Caco-2 (cell line): Measurements from ENCODE around the gene MGLL. TPM values are rescaled to one million over a fixed set of nuclear protein-coding genes. Genes with fewer than 3 reads are reported as not detected.

ENCODE experiments used
- BruUV-seq: library from RNA; stranded (reverse); fragments of 400-500 nt; replicated peaks from 2 replicates; lab custom pipeline; 2021; lab: Mats Ljungman, UMichigan
- CTCF ChIA-PET: fragments of 300-600 bp; sonication (Branson Sonifier 250); formaldehyde crosslinking; loops from one replicate; lab custom pipeline; 2022; ENCODE audit warnings: antibody characterized with exemption; lab: Charles Lee
- POLR2A ChIA-PET: fragments of 300-600 bp; sonication (Branson Sonifier 250); formaldehyde crosslinking; loops from one replicate; lab custom pipeline; 2022; ENCODE audit warnings: antibody characterized with exemption; lab: Charles Lee
- DNase-seq, 2 experiments: peaks; one replicate each; pipeline versions ENCODE4 v3.0.0 to v3.0.0-alpha.2; 2020 to 2022
- H3K27me3 ChIP-seq: replicated peaks from 2 replicates; pipeline ENCODE4 v1.6.0; 2011; ENCODE audit warnings: low read length; ENCODE audit not compliant: control insufficient read depth, insufficient read depth
- H3K36me3 ChIP-seq: 2 replicates; pipeline ENCODE4 v1.5.1; 2011; ENCODE audit warnings: low read length; ENCODE audit not compliant: control insufficient read depth, insufficient read depth
- H3K4me1 ChIP-seq: fragments of 250-450 bp; sonication (Bioruptor Pico); 2 replicates; pipeline ENCODE4 v1.5.1; 2020; ENCODE audit warnings: mild to moderate bottlenecking
- H3K4me3 ChIP-seq: 2 replicates; pipeline ENCODE4 v1.5.1; 2011; ENCODE audit warnings: low read depth, mild to moderate bottlenecking, control low read depth, low read length
- H3K9me3 ChIP-seq: fragments of 250-450 bp; sonication (Bioruptor Pico); 2 replicates; pipeline ENCODE4 v1.5.1; 2020; ENCODE audit warnings: mild to moderate bottlenecking, moderate library complexity
- H3K27ac Mint-ChIP-seq: one replicate; pipeline ENCODE4 v1.8.0; 2022; ENCODE audit warnings: mixed read lengths; ENCODE audit not compliant: unreplicated experiment
- H3K27me3 Mint-ChIP-seq: one replicate; pipeline ENCODE4 v1.8.0; 2022; ENCODE audit warnings: mixed read lengths; ENCODE audit not compliant: insufficient read depth, unreplicated experiment
- H3K36me3 Mint-ChIP-seq: one replicate; pipeline ENCODE4 v1.8.0; 2022; ENCODE audit warnings: mild to moderate bottlenecking, mixed read lengths; ENCODE audit not compliant: insufficient read depth, unreplicated experiment
- H3K4me1 Mint-ChIP-seq: one replicate; pipeline ENCODE4 v1.8.0; 2022; ENCODE audit warnings: low read depth, mixed read lengths; ENCODE audit not compliant: unreplicated experiment
- H3K4me3 Mint-ChIP-seq: one replicate; pipeline ENCODE4 v1.8.0; 2022; ENCODE audit warnings: mild to moderate bottlenecking, moderate library complexity, mixed read lengths; ENCODE audit not compliant: unreplicated experiment
- H3K9me3 Mint-ChIP-seq: one replicate; pipeline ENCODE4 v1.8.0; 2022; ENCODE audit warnings: mixed read lengths; ENCODE audit not compliant: unreplicated experiment
- intact Hi-C: fragments of 100-400 bp; cut with micrococcal nuclease; formaldehyde crosslinking; loops from one replicate; pipeline ENCODE4 v1.10.0; 2022; ENCODE audit not compliant: unreplicated experiment
- total RNA-seq: library from RNA; stranded (reverse); gene quantifications from 2 replicates; pipeline ENCODE4 v1.2.3, GENCODE V29; 2022
- TF ChIP-seq, protein P1 (sequence below), 2 experiments: fragments of 200-600 bp in 1 of 2; IDR thresholded peaks; 1 replicate in 1 of 2; 2 replicates in 1 of 2; pipeline versions ENCODE4 v1.5.1 to v1.8.0; 2011 to 2022; ENCODE audit warnings: antibody characterized with exemption in 1 of 2, control low read depth in 1 of 2, inconsistent platforms in 1 of 2, low read depth in 1 of 2, low read length in 1 of 2, mild to moderate bottlenecking in 1 of 2, moderate library complexity in 1 of 2; ENCODE audit not compliant: insufficient read depth in 1 of 2, severe bottlenecking in 1 of 2, unreplicated experiment in 1 of 2

Gene MGLL
- total RNA-seq, 1 experiment from 2014 or later: 7.8 TPM

DNA sequence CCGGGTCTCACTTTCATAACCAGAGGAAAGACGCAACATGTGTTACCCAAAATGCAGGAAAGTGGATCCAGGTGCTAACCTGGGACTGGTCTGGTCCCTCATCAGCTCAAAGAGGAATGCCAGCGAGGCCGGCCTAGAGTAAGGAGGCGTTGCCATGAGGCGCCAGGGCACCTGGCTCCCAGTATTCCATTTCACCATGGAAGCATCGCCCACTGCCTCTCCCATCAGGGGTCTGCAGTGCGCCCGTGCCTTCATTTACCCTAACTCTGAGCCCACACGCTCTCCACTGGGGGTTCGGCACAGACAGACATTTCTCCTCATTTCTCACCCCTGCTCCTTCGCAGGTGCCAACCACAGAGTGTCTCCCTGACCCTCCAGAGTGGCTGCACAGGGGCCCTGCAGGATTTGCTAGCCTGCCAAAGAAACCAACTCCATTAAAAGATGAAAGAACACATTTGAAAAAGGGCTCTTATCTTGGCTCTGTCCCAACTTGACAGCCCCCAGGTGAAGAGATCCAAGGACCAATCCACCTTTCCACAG is 88.1 kb downstream of the MGLL start:
- ChIA-PET POLR2A (no interaction called here), CTCF (no interaction called here)
- no peaks in the 10 kb centered on the region for H3K27me3 Mint-ChIP-seq
- no peaks in the 10 kb centered on the region for H3K9me3 Mint-ChIP-seq
- no peak overlapping the region for H3K4me3 Mint-ChIP-seq
- H3K4me3 ChIP-seq: no peak overlapping the region
- H3K4me1 Mint-ChIP-seq: no peaks in the 10 kb centered on the region
- no peaks in the 10 kb centered on the region; the same call in 1 of the 2 replicates for H3K4me1 ChIP-seq
- no peaks in the 10 kb centered on the region for H3K9me3 ChIP-seq
- H3K27me3 ChIP-seq: no peaks in the 10 kb centered on the region
- no TSS peak for BruUV-seq
- no peak for DNase-seq
- H3K27ac Mint-ChIP-seq: no peak overlapping the region
- H3K36me3 ChIP-seq: no peaks in the 10 kb centered on the region
- intact Hi-C loops: no loop called here
- H3K36me3 Mint-ChIP-seq: no peaks in the 10 kb centered on the region
- TF ChIP-seq, protein P1, sequence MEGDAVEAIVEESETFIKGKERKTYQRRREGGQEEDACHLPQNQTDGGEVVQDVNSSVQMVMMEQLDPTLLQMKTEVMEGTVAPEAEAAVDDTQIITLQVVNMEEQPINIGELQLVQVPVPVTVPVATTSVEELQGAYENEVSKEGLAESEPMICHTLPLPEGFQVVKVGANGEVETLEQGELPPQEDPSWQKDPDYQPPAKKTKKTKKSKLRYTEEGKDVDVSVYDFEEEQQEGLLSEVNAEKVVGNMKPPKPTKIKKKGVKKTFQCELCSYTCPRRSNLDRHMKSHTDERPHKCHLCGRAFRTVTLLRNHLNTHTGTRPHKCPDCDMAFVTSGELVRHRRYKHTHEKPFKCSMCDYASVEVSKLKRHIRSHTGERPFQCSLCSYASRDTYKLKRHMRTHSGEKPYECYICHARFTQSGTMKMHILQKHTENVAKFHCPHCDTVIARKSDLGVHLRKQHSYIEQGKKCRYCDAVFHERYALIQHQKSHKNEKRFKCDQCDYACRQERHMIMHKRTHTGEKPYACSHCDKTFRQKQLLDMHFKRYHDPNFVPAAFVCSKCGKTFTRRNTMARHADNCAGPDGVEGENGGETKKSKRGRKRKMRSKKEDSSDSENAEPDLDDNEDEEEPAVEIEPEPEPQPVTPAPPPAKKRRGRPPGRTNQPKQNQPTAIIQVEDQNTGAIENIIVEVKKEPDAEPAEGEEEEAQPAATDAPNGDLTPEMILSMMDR (IDR thresholded peaks at IDR 0.05; ENCODE audit: insufficient read depth in 1 of 2, low read depth in 1 of 2, low read length in 1 of 2, severe bottlenecking in 1 of 2, unreplicated experiment in 1 of 2): no peak

DNA sequence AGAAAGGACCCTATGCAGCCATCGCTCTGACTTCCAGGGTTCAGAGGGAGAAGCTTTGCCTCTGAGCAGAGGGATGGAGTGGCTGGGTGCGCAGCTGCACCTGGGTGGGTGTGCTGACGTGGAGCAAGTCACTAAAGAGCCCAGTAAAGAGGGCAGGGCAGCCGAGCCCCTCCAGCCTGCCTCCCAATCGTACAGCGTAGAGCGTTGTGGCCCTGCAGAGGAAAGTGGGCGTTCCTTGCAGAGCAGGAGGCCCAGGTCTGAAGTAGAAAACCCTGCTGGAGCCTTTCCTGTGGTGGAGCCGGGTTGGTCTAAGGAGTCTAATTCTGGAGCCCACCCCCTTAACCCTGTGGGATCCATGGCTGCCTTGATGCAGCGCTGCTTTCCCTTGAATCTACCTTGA is 88.5 kb downstream of the MGLL start:
- CTCF ChIA-PET: no interaction called here
- no TSS peak for BruUV-seq

DNA sequence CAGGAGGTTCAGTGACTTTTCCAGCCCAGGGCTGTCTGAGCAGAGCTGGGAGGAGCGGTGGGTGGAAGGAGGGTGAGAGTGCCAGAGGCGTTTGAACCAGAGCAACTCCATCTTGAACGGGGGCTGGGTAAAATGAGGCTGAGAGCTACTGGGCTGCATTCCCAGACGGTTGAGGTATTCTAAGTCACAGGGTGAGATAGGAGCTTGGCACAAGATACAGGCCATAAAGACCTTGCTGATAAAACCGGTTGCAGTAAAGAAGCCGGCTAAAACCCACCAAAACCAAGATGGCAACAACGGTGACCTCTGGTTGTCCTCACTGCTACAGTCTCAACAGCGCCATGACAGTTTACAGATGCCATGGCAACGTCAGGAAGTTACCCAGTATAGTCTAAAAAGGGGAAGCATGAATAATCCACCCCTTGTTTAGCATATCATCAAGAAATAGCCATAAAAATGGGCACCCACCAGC is 89.4 kb downstream of the MGLL start:
- DNase-seq: no peak
- Histone ChIP-seq H3K4me3 (no peak overlapping the region), H3K4me1 (no peaks in the 10 kb centered on the region; the same call in 1 of the 2 replicates), H3K36me3 (no peaks in the 10 kb centered on the region), H3K27me3 (no peaks in the 10 kb centered on the region), H3K9me3 (no peaks in the 10 kb centered on the region)
- intact Hi-C loops: no loop called here
- no peaks in the 10 kb centered on the region for H3K9me3 Mint-ChIP-seq
- H3K36me3 Mint-ChIP-seq: no peaks in the 10 kb centered on the region
- H3K4me3 Mint-ChIP-seq: no peak overlapping the region
- TF ChIP-seq, protein P1 (IDR thresholded peaks at IDR 0.05; ENCODE audit: insufficient read depth in 1 of 2, low read depth in 1 of 2, low read length in 1 of 2, severe bottlenecking in 1 of 2, unreplicated experiment in 1 of 2): no peak
- H3K4me1 Mint-ChIP-seq: no peaks in the 10 kb centered on the region
- BruUV-seq: no TSS peak
- POLR2A ChIA-PET: no interaction called here
- H3K27me3 Mint-ChIP-seq: peaks cover 4% of the 10 kb centered on the region
- CTCF ChIA-PET: no interaction called here
- H3K27ac Mint-ChIP-seq: no peak overlapping the region

More for the DNA sequence above, 88.5 kb downstream of the MGLL start:
- TF ChIP-seq, protein P1 (IDR thresholded peaks at IDR 0.05; ENCODE audit: insufficient read depth in 1 of 2, low read depth in 1 of 2, low read length in 1 of 2, severe bottlenecking in 1 of 2, unreplicated experiment in 1 of 2): no peak
- Mint-ChIP-seq H3K9me3 (no peaks in the 10 kb centered on the region), H3K4me3 (no peak overlapping the region), H3K27me3 (no peaks in the 10 kb centered on the region), H3K27ac (no peak overlapping the region), H3K36me3 (no peaks in the 10 kb centered on the region), H3K4me1 (no peaks in the 10 kb centered on the region)
- no peaks in the 10 kb centered on the region; the same call in 1 of the 2 replicates for H3K4me1 ChIP-seq
- no peak overlapping the region for H3K4me3 ChIP-seq
- H3K27me3 ChIP-seq: no peaks in the 10 kb centered on the region
- no peak for DNase-seq
- intact Hi-C loops: no loop called here
- POLR2A ChIA-PET: no interaction called here
- no peaks in the 10 kb centered on the region for H3K9me3 ChIP-seq
- H3K36me3 ChIP-seq: no peaks in the 10 kb centered on the region
